SKM-1 treated with dmso at 0.1 percent for 144 hours (cell line): ENCODE data around the gene DGCR6L.
"Not testable (repeated sequence)": the region's sequence is repeated elsewhere in the genome, so short reads cannot be mapped to it uniquely, and the experiment has no call there.

Experiments
- DNase-seq: peaks from one replicate; lab custom pipeline; 2025; ENCODE audit not compliant: unreplicated experiment; lab: John Stamatoyannopoulos, UW

The DGCR6L gene

DNA sequence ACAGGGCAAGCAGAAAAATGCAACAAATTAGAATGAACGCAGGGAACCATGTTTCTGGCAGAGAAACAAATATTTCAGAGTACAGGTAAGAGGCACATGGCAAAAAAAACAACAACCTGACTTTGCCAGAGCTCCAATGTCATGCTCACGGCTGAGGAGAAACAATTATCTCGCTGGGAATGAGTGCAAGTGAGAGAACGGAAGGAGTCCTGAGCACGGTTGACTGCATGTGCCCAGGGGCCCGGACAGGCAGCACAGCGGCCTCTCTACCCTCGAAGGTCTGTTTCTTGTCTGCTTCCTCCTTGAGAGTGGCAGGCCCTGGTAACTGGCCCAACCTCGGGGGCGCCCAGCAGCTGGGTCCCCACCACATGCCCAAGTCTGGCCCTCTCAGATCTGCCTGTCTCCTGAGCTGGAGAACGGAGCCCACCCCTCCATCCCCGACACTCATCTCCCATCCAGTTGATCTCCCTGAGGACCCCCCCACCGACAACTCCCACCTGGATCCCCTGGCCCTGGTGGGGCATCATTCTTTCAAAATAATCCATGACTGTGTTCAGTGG lies 27.1 kb downstream of the DGCR6L start:
- no peak for DNase-seq

DNA sequence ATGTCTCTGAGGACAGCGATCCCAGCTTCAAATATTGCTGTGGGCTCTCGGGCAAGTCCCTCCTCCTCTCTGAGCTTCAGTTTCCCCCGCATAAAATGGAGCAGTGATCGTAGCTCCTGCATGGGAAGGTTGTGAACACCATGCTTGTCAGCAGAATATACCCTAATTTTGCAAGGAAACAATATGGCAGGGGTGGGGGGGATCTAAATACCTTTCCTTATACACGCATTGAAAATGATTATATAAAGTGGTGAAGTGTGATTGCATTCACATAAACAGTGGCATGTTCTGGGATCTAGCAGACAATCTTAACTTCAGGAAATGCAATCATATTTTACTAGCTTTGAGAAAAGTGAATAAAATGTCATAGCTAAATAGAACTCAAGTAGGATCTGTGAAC lies 27.8 kb downstream of the DGCR6L start:
- no peak for DNase-seq

DNA sequence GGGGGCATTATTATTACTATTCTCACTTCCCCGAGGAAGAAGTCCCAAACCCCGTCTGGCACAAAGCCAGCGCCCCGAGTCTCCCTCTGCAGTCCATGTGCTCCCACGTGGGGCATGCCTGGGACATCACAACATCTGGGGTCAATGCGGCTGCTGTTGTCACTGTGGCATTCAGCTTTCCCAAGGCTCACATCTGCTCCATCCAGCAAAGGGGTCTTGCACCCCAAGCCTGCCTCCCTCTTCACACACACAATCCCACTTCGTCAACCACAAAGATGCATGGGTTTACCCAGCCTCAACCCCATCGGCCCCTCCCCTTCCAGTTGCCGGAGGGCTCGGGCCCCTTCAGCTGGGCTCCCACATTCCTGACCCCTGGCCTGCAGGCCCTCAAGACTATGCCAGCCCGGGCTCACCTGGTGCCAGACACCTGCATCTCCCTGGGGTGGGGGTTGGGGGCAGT lies 28.2 kb downstream of the DGCR6L start:
- no peak for DNase-seq

DNA sequence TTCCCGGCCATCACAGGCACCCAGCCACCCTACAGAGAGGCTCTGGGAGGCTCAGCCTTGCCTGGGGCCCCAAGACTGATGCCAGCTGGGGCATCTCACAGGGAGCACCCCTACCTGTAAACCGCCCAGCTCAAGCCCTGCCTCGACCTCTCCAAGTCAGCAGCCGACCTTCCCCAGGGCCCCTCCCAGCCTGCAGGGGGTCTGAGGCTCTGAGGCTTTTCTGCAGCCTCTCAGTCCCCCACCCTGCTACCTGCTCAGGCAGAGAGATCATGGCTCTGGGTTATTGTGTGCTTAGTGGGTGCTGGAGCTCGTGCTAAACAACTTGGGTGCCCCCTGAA lies 28.6 kb downstream of the DGCR6L start:
- DNase-seq = no peak

DNA sequence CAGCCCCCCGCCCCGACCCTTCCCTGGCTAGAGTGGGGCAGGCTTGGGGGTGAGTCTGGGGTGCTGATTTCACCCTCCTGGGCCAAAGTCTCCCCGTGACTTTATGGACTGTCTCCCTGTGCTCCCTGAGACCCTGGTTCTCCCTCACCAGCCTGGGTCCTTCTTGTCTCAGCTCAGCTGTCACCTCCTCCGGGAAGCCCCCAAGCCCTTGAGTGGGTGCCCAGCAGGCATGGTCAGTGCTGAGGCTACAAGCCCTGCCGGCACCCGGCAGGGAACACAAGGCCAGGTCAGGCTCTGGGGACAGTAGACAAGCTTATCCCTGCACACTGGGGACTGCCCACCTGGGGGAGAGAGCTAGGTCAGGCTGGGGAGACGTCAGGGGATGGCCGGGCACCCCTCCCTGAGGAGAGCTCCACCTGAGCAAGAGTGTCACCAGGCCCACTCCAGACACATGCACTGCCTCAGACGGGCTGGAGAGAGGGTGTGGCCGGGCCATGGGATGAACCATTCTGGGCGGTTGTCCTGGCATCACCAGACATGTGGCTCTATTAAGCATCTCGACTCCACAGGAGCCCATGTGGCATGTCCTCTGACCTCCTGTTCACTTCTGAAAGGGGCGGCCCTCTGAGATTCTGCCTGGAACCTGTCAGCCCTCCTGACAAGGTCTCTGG lies 29.1 kb downstream of the DGCR6L start:
- no peak for DNase-seq

DNA sequence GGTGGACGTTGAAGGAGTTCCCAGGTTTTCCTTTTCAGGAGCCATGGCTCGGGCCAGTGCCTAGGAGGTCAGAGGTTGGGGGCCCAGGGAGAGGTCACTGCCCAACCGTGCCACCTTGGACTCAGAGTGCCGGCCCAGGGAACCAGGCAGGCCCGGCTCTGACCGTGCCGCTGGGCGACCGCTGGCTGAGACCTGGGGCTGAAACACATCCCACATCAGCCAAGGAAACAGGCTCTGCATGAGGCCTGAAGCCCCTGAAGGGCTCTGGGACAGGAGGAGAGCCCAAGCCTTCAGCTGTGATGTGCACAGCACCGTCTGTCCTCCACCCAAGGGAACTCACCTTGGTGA lies 29.8 kb downstream of the DGCR6L start:
- DNase-seq = no peak

DNA sequence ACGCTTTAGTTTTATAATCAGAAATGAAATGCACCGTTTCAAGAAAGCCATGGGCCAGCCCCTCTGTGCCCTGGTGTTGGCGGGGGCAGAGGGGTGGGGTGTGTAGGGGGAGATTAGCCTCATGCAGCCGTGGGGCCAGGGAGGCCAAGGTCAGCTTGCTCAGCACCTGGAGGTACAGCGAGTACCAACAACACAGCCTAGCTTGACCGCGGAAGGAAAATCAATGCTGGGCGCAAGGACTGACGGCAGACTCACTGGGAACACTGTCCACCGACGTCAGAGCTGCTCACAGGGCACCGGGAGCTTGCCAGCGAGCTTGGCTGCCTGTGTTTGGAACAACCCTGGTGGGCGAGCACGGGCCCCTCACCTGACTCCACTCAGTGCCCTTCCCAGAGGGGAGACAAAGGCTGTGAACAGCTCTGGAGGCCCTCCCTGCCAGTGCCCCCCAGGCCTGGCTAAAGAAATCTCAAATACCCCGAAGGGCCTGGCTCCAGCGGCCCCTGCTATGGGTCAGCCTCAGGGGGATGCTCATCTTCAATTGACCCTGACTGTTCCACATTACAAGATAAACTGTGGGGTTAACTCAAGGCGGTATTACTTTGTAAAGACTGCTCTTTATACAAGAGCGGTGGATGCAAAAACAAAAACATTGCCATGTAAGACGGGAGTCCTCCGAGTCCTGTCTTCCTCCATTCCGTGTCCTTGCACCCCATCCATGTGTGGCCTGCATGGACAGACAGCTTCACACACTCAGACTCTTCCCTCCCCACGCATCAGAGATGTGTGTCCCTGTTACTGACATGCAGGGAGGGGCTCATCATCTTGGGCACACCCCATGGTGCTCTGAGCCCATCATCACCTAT lies 30.4 kb downstream of the DGCR6L start:
- not testable (repeated sequence) for DNase-seq

DNA sequence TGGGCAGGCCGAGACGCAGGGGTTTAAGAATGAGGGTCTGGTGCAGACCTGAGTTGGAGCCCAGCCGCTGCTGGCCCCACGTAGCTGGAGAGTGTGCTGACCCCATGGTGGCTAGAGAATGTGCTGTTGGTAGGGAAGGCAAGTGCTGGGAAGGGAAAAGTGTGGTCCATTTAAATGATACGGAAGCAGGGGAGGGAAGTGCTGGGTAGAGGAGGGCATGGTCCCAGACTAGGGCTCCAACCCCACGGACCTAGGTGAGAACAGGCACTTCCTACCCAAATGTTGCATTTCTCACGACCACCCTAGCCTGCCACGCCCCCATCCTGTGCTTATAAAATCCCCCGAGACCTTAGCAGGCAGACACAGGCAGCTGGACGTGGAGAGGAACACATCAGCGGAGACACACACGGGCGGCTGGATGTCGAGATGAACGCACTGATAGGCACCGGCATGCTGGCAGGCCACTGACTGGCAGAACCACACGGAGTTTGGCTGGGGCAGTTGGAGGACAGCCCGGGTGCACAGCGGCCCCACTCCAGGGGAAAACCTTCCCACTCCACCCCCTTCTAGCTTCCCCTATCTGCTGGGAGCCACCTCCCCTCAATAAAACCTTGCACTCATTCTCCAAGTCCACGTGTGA lies 33.0 kb downstream of the DGCR6L start:
- DNase-seq = not testable (repeated sequence)

DNA sequence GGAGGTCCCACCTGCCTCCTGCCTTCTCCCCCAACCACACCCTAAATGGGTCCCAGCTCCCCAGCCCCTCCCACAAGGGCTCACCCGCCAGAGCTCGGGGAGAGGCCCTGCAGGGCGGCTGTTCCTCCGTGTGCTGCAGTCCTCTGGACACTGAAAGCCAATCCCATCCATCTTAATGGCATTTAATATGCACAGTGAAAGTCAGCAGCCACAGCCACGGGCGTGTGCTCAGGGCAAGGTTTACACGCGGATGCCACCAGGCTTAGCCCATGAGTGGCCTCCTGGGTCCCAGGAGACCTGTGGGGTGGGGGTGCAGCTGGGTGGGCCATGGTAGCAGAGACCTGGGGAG lies 33.6 kb downstream of the DGCR6L start:
- not testable (repeated sequence) for DNase-seq

DNA sequence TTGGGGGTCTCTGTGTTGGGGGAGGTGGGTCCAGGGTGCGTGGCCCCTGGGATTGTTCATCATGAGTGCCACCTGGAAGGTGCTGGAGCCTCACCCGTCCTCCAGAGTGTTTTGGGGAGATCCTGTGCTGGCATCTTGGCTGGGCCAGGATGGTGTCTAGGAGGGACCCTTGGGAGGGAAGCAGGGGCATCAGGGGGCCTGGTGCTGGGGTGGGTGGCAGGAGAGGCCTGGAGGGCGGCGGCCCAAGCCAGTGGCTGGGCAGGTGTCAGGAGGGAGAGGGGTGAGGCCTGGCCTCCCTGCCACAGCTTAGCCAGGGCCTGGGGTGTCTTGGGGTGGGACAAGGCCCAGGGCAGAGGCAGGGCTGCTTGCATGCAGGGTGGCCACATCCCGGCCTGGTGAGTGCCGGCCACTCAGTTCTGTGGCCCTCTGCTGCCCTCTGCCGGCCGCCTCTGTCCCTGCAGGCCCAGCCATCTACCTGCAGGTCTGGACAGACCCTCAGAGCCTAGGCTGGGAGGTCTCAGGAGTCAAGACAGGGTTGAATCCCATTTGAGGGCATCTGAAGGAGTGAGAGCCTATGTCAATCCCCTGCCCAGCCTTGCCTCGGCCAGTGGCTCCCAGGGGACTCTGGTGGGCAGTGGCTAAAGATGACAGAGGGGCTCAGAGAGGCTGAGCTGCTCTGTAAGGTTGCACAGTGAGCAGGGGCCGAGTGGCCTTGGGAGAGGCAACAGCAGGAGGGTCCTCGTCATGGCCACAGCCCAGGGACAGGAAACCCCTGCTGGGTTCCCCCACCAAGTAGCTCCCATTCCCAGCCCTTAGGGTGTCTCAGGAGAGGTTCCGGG lies 34.2 kb downstream of the DGCR6L start:
- peak; percentile 27 for DNase-seq

DNA sequence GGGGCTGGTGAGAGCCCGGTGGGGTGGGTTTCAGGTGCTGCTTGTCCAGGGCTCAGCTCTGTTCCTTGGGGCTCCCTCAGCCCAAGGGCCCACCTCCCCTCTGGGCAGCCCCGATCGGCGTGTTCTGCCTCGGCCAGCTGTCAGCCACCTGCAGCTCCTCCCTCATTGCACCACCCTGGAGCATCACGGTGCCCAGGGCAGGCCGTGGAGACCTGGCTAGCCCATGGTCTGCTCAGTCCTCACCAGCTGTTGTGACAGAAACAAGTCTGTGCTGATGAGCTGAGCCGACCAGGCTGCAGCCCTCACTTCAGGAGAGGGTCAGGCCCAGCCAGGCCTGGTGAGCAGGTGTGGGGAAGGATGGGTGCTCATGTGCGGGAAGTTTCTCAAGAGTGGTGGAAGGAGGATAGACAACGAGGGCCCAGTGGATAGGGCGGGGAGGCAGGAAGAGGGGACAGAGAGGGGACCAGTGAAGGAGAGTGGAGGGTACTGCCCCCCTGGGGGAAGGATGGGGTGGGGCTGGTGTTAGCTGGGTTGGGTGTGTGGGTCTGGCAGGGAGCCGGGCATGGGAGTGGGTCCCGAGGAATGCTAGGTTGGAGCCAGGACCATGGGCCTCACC lies 35.3 kb downstream of the DGCR6L start:
- no peak for DNase-seq

DNA sequence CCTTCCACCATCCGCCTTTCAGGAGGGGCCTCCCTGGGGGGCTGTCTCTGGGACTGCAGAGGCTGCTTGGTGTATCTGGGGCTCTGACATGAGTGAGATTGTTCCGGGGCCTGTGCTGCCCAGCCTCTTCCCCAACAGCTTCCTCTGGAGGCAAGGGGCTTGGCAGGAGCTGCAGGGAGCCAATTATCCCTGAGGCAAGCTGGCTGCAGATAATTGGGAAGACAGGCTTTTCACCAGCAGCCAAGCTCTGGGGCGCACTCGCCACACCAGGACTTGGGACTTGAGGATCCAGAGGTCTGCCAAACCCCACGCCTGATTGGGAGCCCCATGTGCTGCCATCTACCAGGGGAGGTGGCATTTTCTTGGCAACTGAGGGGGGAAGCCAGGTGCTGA lies 36.2 kb downstream of the DGCR6L start:
- DNase-seq = no peak

DNA sequence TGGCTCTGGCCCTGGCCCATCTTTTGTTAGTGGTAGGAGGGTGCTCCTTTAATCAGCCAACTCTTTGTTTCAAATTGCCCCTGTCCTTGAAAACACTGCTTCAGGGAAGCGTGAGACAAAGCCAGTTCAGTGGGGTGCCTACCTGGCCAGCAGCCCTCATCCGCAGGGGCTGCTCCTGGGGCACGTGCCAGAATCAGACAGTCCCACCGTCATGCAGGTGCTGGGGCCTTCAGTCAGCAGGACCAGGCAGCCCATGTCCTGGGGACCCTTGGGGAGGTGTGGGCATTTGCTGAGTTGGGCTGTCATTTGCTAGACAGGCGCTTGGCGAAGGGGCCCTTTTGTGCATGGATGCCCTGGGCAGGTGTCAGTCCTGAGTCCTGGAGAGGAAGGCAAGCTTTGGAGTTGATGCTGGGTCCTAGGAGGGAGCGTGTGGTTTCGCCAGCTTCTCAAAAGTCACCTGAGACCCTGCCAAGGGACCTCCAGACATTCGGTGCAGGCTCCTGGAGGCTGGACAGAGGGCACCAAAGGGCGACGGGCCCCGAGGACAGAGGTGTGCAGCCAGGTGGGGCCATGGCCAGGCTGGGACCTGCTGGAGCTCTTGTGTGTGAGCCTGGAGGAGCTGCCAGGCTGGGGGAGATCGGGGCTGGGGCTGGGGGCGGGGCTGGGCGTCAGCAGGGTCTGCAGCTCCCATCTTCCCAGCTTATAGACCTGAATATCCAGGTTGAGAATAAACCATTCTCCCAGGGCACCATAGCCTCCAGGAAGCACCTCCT lies 36.8 kb downstream of the DGCR6L start:
- DNase-seq = no peak

DNA sequence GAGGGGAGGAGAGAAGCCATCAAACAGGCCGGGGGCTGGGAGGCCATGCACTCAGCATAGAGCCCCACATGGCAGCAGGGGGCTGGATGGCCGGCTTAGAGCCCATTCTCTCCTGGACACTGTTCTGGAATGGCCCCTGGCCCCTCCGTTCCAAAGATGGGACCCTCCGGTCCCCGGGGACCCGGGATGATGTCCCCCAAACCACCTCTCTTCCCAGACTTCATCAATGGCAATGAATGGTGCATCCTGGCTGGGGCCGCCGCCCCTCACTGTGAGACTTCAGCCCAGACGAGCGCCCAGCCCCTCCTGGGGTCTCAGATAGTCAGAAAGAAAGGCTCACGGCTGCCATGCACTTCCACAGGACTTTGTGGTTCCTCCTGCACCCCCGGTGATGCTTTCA lies 38.0 kb downstream of the DGCR6L start:
- DNase-seq = no peak

DNA sequence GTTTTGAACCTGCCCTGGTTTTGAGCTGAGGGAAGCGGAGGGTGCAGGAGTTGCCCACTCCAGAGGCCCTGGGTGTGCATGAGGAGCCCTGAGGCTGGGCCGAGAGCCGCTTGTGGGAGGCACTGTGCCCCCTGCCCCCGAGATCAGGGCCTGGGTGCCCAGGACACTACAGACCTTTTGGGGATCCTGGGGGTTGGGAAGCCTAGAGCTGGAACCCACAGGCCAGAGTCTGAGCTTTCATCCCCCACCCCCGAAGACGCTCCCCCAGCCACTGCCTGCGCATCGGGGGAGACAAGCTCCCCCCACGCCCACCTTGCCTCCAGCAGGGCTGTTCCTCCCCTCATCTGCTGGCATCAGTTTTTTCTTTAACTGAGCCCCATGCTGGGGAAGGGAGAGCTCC lies 38.4 kb downstream of the DGCR6L start:
- not testable (repeated sequence) for DNase-seq

DNA sequence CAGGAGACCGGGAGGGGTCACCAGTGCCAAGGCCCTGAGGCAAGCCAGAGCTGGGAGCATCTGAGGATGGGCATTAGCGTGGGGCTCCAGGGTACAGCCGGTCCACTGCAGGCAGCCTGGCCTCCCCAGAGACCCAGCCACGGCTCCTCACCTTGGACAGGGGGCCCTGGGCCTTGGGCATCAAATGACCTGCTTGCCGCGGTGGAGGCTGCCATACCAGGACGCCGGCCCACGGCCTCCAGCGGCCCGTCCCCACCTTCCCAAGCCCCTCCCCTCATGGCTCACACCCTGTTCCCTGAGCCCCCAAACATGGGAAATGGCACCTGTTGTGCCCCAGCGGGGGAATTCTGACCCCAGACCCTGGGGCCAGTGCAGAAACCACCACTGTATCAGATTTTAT lies 39.0 kb downstream of the DGCR6L start:
- no peak for DNase-seq

DNA sequence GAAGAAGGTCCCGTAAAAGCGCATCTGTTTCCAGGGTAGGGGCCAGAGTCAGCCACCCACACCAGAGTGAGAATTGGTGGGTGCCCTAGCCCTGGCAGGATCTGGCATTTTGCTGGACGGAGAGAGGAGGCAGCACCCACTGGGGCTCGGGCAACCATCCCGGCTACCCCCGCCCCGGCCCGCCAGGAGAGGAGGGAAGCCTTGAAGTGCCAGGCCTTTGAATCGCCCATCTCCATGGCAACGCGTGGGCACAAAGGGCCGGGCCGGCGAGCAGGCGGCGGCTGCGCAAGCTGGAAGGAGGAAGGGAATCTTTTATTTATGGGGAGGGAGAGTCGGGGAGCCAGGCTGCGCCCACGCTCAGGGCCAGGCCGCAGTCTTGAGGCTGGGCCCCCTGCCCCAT lies 39.7 kb downstream of the DGCR6L start:
- not testable (repeated sequence) for DNase-seq

DNA sequence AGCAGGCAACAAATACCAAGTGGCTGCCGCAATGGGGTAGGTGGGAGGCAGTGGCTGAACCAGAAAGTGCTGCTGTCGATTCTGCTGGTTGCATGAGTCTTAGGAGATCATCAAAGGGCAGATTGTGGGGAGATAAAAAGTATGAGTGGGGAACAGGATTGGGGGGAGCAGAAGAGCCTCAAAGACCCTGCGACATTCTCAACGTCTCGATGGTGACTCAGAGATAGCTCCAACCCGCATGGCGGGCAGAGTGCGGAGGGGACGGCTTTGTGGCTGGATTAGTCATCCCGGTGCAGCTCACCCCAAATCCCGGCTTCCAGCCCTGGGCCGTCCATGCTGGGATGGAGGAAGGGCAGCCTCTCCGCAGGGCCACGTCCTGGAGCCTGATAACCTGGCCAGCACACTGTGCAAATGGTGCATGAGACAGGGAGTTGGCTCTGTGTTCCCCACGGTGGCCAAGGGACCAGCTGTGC lies 40.2 kb downstream of the DGCR6L start:
- DNase-seq = no peak

DNA sequence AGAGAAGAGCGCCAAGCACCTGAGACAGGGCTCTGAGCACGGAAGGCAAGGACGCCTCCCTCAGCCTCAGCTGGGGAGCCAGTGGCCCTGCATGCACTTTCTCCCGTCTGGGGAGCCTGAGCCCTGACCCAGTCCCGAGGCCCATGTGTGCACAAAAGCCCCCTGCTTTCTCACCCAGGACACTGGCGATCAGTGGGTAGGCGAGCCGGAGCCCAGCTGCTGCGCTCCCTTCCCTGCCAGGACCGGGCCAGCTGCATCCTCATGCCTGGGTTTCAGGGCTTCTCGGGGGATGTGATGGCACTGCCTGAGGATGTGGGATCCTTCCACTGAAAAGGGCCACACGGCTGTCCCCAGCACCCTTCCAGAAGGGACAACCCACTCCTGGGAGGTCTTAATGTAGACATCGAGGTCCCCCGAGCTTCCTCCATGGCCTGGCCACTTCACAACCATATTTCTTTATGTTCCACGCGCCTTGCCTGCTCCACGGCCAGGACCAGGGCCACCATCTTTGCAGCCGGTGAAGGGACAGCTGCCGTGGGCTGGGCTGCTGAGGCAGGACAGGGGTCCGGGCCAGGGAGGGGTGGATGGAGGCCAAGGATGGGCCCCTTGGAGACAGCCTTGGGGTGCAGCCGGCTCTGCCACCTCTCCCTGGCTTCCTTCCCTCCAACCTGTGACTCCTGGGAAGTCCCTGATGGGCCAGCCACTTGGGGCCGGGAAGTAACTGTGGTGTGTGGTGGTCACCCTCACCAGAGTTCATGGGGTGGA lies 41.0 kb downstream of the DGCR6L start:
- DNase-seq = not testable (repeated sequence)
